GM18861 (cell line): ENCODE data around the gene P2RX4.
"Not testable (repeated sequence)": the region's sequence is repeated elsewhere in the genome, so short reads cannot be mapped to it uniquely, and the experiment has no call there.

Experiments used
- ATAC-seq: cut with Tn5 transposase; IDR thresholded peaks from one replicate; pipeline ENCODE4 v1.9.1; 2021; ENCODE audit not compliant: unreplicated experiment

P2RX4 gene

GRCh38 chr12:121209624-121210572 lies at the start of gene P2RX4:
TSS of gene P2RX4 (plus strand) at chr12:121210129. CDS start at chr12:121210165, 36 bp downstream.
- ATAC-seq = peak; percentile 74

DNA sequence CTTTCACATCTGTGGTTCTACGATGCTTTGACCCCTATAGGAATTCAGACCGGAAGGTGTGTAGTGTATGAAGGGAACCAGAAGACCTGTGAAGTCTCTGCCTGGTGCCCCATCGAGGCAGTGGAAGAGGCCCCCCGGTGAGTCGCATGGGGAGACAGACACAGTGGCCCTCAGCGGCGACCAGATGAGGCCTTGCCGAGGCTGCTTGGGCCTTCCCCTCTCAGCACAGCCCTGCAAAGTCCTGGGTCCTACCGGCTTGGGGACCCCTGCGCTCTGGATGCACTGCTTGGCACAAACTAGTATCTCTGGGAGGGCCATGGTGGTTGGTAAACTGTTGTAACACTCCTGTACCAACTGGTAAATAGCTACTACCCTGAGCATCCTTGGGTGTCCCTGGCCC lies 47.5 kb upstream of the P2RX4 start:
- no peak for ATAC-seq

- no peak for ATAC-seq
Observed at GRCh38 chr12:121162985-121163384, 46.9 kb upstream of the P2RX4 start.

DNA sequence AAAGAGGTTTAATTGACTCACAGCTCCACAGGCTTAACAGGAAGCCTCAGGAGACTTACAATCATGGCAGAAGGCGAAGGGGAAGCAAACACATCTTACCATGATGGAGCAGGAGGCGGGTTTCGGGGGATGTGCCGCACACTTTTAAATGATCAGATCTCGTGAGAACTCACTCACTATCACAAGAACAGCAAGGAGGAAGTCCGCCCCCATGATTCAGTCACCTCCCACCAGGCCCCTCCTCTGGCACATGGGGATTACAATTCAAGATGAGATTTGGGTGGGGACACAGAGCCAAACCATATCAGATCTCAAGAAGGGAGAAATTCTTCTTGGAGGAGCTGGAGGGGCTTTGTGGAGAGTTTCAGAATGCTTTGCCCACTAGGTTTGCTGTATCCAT lies 45.1 kb upstream of the P2RX4 start:
- not testable (repeated sequence) for ATAC-seq

DNA sequence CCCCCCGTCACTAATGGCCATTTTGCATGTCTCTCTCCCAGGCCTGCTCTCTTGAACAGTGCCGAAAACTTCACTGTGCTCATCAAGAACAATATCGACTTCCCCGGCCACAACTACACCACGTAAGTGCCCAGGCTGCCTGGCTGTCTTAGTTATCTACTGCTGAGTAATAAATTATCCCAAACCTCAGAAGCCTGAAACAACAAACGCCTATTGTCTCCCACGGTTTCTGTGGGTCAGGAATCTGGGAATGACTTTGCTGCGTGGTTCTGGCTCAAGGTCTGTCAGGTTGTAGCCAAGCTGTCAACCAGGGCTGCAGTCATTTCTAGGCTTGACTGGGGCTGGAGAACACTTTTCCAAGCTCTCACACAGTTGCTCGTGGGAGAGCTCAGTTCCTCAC lies 44.6 kb upstream of the P2RX4 start:
- ATAC-seq = no peak

- no peak for ATAC-seq
Observed at GRCh38 chr12:121166356-121166755, 43.6 kb upstream of the P2RX4 start.

DNA sequence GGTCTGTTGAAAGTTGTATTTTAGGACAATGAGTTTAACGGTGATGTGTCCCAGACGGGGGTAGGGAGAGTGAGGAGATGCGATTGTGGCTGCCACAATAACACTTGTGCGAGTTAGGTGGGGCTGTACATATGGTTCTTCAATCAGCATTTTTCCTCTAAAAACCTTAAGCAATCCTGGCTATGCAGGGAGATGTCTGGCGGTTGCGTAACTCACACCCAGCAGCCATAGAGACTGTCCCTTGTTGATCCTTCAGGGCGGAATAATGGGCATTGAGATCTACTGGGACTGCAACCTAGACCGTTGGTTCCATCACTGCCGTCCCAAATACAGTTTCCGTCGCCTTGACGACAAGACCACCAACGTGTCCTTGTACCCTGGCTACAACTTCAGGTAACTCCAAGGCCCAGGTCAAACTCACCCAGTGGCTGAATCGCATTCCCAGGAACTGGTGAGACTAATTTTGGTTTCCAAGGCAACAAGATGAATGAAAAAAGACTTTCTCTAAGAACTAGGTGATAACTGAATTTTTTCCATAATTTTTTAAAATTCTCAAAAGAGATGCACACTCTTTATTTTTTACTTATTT lies 42.6 kb upstream of the P2RX4 start:
- ATAC-seq = no peak

- ATAC-seq = no peak
Observed at GRCh38 chr12:121167951-121168350, 42.0 kb upstream of the P2RX4 start.

DNA sequence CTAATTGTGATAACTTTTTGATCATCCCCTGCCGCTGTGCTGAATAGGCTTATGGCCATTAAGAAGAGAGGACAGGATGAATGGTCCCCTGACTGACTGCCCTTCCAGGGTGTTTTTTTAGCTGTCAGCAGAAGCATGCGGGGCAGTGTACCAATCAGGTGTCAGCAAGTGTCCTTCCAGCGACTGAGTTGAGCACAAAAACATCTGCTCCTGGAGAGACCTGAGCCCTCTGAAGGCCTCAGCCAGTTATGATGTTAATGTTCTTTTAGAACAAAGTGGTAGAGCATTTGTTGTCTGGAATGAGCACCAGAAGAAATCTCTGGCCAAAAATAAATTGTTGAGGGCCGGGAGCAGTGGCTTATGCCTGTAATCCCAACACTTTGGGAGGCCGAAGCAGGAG lies 39.8 kb upstream of the P2RX4 start:
- ATAC-seq = no peak

DNA sequence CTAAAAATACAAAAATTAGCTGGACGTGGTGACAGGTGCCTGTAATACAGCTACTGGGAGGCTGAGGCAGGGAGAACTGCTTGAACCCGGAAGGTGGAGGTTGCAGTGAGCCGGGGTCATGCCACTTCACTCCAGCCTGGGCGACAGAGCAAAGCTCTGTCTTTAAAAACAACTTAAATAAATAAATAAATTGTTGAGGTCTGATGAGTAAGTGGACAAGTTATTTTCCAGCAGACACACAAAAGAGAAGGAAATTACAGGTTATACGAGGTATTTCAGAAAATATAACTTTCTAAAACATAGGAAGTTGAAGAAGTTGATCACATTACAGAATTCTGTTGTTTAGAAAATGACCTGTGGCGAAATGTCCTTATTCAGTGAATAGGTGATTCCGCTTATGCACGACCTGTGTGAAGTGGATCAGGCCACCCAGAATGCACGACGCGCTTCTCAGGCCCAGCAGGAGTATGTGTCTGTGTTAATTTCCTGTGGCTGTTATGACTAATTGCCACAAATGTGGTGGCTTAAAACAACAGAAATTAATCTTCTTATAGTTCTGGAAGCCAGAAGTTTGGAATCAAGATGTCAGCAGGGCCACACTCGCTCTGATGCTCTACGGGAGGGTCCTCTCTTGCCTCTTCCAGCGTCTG lies 39.2 kb upstream of the P2RX4 start:
- no peak for ATAC-seq

GRCh38 chr12:121172145-121172544 lies 37.8 kb upstream of the P2RX4 start:
- ATAC-seq = no peak

DNA sequence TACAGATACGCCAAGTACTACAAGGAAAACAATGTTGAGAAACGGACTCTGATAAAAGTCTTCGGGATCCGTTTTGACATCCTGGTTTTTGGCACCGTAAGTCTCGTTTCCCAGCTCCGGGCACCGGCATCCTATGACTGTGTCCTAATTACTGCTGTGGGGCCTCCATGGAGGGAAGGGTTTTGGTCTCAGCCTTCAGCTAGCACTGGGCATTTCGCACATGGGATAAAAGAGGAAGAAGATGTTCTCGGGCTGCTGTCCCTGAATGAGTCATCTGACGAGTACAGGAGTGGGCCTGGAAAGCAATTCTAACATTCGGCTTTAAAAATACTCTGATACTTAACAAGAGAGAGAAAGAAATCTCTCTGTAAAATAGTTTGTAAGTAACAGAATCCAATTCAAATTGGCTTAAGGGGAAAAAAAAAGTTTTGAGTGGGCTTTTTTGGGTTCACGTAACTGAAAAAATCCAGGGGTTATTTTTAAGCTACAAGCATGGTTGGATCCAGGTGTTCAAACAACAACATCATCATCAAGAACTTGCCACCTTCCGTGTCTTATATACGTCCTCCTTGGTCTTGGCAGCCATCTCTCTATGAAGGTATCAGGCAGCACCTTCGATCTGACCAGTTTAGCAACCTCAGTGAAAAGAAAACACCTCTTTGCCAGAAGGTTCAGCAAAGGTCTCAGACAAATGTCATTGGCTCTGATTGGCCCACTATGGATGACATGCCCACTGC lies 34.4 kb upstream of the P2RX4 start:
- no peak for ATAC-seq

DNA sequence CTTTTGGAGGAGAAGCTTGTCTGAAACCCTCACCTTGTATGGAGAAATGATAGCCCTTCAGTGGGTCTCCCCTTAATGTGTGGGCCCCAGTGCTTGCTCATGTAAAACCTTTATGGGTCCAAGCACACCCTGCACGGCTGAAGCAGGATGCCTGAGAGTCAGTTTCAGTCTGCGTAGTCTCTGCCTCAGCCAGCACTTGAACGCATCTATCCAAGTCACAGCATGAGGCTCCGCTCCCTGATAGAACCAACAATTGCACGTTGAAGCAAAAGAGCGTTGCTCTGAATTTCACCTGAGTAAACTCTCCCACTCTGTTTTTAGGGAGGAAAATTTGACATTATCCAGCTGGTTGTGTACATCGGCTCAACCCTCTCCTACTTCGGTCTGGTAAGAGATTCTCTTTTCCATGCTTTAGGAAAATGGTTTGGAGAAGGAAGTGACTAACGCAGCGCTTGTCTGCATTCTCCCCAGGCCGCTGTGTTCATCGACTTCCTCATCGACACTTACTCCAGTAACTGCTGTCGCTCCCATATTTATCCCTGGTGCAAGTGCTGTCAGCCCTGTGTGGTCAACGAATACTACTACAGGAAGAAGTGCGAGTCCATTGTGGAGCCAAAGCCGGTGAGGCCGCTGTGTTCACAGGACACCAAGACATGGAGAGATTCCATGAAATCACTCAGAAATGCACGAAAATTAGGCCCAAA lies 33.0 kb upstream of the P2RX4 start:
- ATAC-seq = no peak

GRCh38 chr12:121181181-121181580 lies 28.7 kb upstream of the P2RX4 start:
- no peak for ATAC-seq

- no peak for ATAC-seq
Observed at GRCh38 chr12:121182222-121182893, 27.6 kb upstream of the P2RX4 start.

- no peak for ATAC-seq
Observed at GRCh38 chr12:121184425-121184824, 25.5 kb upstream of the P2RX4 start.

- ATAC-seq = no peak
Observed at GRCh38 chr12:121184984-121185889, 24.7 kb upstream of the P2RX4 start.

GRCh38 chr12:121186826-121187225 lies 23.1 kb upstream of the P2RX4 start:
- ATAC-seq = no peak

GRCh38 chr12:121187501-121187900 lies 22.4 kb upstream of the P2RX4 start:
- no peak for ATAC-seq
